Progenitor cell of endocrine pancreas (in vitro differentiated cells): ENCODE measurements around the gene SCYGR6. TPM values are rescaled to one million over a fixed set of nuclear protein-coding genes. Genes with fewer than 3 reads are reported as not detected.

Experiments
- DNase-seq: peaks from one replicate; pipeline ENCODE4 v3.0.0; 2021; ENCODE audit warnings: low spot score; ENCODE audit not compliant: unreplicated experiment
- H3K27ac Mint-ChIP-seq: 2 replicates; pipeline ENCODE4 v1.8.0; 2021; ENCODE audit warnings: mild to moderate bottlenecking, moderate library complexity, mixed read lengths
- H3K27me3 Mint-ChIP-seq: 2 replicates; pipeline ENCODE4 v1.8.0; 2021; ENCODE audit warnings: mixed read lengths
- H3K36me3 Mint-ChIP-seq: 2 replicates; pipeline ENCODE4 v1.8.0; 2022; ENCODE audit warnings: mixed read lengths; ENCODE audit not compliant: insufficient read depth
- H3K4me1 Mint-ChIP-seq: 2 replicates; pipeline ENCODE4 v1.8.0; 2021; ENCODE audit warnings: low read depth, mixed read lengths
- H3K4me3 Mint-ChIP-seq: 2 replicates; pipeline ENCODE4 v1.8.0; 2021; ENCODE audit warnings: low read depth, mild to moderate bottlenecking, moderate library complexity, mixed read lengths
- H3K9me3 Mint-ChIP-seq: 2 replicates; pipeline ENCODE4 v1.8.0; 2021; ENCODE audit warnings: low read depth, mixed read lengths
- CTCF ChIP-seq: fragments of 200-600 bp; sonication (generic); IDR thresholded peaks from one replicate; pipeline ENCODE4 v1.5.0; 2021; ENCODE audit warnings: antibody characterized with exemption, mild to moderate bottlenecking; ENCODE audit not compliant: unreplicated experiment
- total RNA-seq: library from RNA; stranded (reverse); gene quantifications from 2 replicates; pipeline ENCODE4 v1.2.1, GENCODE V29; 2021

Gene SCYGR6
- total RNA-seq, 1 donor from 2014 or later: not detected

- no peaks in the 10 kb centered on the region for H3K9me3 Mint-ChIP-seq
- H3K36me3 Mint-ChIP-seq: no peaks in the 10 kb centered on the region
- H3K27me3 Mint-ChIP-seq: no peaks in the 10 kb centered on the region
- no peak for DNase-seq
- no peak overlapping the region for H3K27ac Mint-ChIP-seq
- H3K4me1 Mint-ChIP-seq: peaks cover 2% of the 10 kb centered on the region
- no peak overlapping the region for H3K4me3 Mint-ChIP-seq
- no peak for TF ChIP-seq CTCF
Measured at GRCh38 chr2:227674485-227674884, 50.1 kb downstream of the SCYGR6 start.

Other genes starting within 250 kb of the SCYGR6 start
- gene SCYGR2, start 125.9 kb downstream of the SCYGR6 start, total RNA-seq: not detected in 2 replicates
- gene SCYGR3, start 109.9 kb downstream of the SCYGR6 start, total RNA-seq: not detected in 2 replicates
- gene SCYGR4, start 107.3 kb downstream of the SCYGR6 start, total RNA-seq: not detected in 2 replicates
- gene SCYGR5, start 58.0 kb downstream of the SCYGR6 start, total RNA-seq: not detected in 2 replicates
- 34.3 and 36.4 TPM in 2 replicates for gene SLC19A3, start 6.7 kb downstream of the SCYGR6 start, total RNA-seq
- gene SCYGR7, start 3.6 kb upstream of the SCYGR6 start, total RNA-seq: not detected in 2 replicates
- gene SCYGR8, start 21.1 kb upstream of the SCYGR6 start, total RNA-seq: not detected in 2 replicates
- not detected in 2 replicates for gene CCL20, start 89.1 kb upstream of the SCYGR6 start, total RNA-seq
- gene DAW1, start 146.9 kb upstream of the SCYGR6 start, total RNA-seq: 0.42 TPM in 1 of 2 replicates, not detected in the other